ENCODE data around the gene RTN4R. TPM values are rescaled to one million over a fixed set of nuclear protein-coding genes. Genes with fewer than 3 reads are reported as not detected.

RTN4R gene
- total and polyA plus RNA-seq, 9 of the 15 experiments (the other 6 are each of a cell fraction or from before 2014, with no cell fraction given) = 0.04 to 2.8 (median 1.4) TPM; not detected in 3

DNA sequence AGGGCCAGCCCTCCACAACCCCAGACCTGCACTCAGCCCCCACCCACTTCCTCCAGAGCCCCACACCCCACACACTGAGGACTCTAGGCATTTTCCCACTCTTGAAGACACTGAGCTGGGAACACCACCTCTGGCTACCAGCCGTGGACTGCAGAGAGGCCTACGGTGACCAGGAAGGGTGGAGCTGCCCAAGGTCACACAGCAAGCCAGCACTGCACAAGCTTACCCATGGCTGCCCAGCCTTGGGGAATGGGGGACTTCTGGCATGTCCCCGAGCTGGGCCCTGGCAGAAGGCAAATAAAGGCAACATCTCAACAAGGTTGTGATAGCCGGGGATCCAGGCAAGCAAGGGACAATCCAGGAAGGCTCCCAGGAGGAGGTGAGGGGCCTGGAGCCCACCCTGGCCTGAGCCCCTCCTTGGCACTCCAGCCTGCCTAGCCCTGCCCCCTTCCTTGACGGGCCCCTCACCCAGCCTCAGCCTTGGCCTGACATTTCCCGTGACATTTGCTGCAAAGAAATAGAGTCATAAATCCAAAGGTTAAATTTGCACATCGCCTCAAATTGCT, 5.5 kb downstream of the RTN4R start (continued):
- TF ChIP-seq DACH1 (IDR thresholded peaks at IDR 0.05; ENCODE audit: partially characterized antibody) = peak; percentile 36
- no peak for TF ChIP-seq GABPB1 (CRISPR knock-in tag; IDR thresholded peaks at IDR 0.05)
- peak; percentile 88 for TF ChIP-seq ZNF436 (CRISPR knock-in tag; IDR thresholded peaks at IDR 0.05)
- TF ChIP-seq ZNF644 (tag; IDR thresholded peaks at IDR 0.05; ENCODE audit: low read depth) = no peak
- TF ChIP-seq ZNF24 (IDR thresholded peaks at IDR 0.05) = no peak
- TF ChIP-seq ETV1 (tag; conservative IDR thresholded peaks at IDR 0.05; ENCODE audit: low read depth) = no peak
- no peak for TF ChIP-seq KDM4B (IDR thresholded peaks at IDR 0.05; ENCODE audit: borderline replicate concordance in 2 of 2, low read depth in 1 of 2)
- TF ChIP-seq FOXJ2 (tag; IDR thresholded peaks at IDR 0.05) = no peak
- TF ChIP-seq SIN3B (IDR thresholded peaks at IDR 0.05; ENCODE audit: low read depth) = no peak
- no peak for TF ChIP-seq CUX1 (CRISPR knock-in tag; IDR thresholded peaks at IDR 0.05)
- no peak for TF ChIP-seq ZFX (CRISPR knock-in tag; IDR thresholded peaks at IDR 0.05)
- TF ChIP-seq ATF7 (IDR thresholded peaks at IDR 0.05) = no peak
- no peak for TF ChIP-seq CTCF (IDR thresholded peaks at IDR 0.05 in 2 of 3, conservative IDR thresholded peaks at IDR 0.05 in 1 of 3; ENCODE audit: insufficient read depth in 2 of 3, low read depth in 1 of 3, low read length in 3 of 3)
- TF ChIP-seq GTF2F1 (IDR thresholded peaks at IDR 0.05; ENCODE audit: low read depth, low read length) = no peak
- TF ChIP-seq ZEB2 (IDR thresholded peaks at IDR 0.05) = no peak
- no peak for TF ChIP-seq CTCFL (IDR thresholded peaks at IDR 0.05; ENCODE audit: borderline replicate concordance, insufficient read depth, low read depth, low read length, poor library complexity, severe bottlenecking)
- TF ChIP-seq, protein P1, sequence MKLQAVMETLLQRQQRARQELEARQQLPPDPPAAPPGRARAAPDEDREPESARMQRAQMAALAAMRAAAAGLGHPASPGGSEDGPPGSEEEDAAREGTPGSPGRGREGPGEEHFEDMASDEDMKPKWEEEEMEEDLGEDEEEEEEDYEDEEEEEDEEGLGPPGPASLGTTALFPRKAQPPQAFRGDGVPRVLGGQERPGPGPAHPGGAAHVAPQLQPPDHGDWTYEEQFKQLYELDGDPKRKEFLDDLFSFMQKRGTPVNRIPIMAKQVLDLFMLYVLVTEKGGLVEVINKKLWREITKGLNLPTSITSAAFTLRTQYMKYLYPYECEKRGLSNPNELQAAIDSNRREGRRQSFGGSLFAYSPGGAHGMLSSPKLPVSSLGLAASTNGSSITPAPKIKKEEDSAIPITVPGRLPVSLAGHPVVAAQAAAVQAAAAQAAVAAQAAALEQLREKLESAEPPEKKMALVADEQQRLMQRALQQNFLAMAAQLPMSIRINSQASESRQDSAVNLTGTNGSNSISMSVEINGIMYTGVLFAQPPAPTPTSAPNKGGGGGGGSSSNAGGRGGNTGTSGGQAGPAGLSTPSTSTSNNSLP (IDR thresholded peaks at IDR 0.05; ENCODE audit: borderline replicate concordance, low read depth, low read length) = no peak
- no peak for TF ChIP-seq FOXK2 (conservative IDR thresholded peaks at IDR 0.05 in 1 of 2, IDR thresholded peaks at IDR 0.05 in 1 of 2; ENCODE audit: low read depth in 2 of 2)

Measured in K562 (cell line).